Astrocyte (in vitro differentiated cells and primary cell): ENCODE results near the gene STK32B.

Source experiments
- EZH2 ChIP-seq: IDR thresholded peaks from 2 replicates; pipeline ENCODE4 v1.6.1; 2012; ENCODE audit warnings: mild to moderate bottlenecking, low read length, inconsistent platforms; ENCODE audit not compliant: insufficient read depth
- TF ChIP-seq, protein P1 (sequence below): IDR thresholded peaks from 2 replicates; pipeline ENCODE4 v1.5.1; 2011; ENCODE audit warnings: low read depth, mild to moderate bottlenecking, inconsistent platforms, low read length, moderate library complexity; ENCODE audit not compliant: insufficient read depth

DNA sequence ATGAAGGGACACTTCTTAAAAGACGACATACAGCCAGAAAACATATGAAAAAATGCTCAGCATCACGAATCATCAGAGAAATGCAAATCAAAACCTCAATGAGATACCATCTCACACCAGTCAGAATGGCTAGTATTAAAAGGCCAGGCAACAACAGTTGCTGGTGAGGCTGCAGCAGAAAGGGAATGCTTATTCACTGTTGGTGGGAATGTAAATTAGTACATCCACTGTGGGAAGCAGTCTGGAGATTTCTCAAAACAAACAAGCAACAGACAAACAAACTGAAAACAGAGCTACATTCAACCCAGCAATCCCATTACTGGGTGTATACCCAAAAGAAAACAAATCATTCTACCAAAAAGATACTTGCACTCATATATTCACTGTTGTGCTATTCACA, 459.2 kb downstream of the STK32B start:
- TF ChIP-seq, protein P1, sequence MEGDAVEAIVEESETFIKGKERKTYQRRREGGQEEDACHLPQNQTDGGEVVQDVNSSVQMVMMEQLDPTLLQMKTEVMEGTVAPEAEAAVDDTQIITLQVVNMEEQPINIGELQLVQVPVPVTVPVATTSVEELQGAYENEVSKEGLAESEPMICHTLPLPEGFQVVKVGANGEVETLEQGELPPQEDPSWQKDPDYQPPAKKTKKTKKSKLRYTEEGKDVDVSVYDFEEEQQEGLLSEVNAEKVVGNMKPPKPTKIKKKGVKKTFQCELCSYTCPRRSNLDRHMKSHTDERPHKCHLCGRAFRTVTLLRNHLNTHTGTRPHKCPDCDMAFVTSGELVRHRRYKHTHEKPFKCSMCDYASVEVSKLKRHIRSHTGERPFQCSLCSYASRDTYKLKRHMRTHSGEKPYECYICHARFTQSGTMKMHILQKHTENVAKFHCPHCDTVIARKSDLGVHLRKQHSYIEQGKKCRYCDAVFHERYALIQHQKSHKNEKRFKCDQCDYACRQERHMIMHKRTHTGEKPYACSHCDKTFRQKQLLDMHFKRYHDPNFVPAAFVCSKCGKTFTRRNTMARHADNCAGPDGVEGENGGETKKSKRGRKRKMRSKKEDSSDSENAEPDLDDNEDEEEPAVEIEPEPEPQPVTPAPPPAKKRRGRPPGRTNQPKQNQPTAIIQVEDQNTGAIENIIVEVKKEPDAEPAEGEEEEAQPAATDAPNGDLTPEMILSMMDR, result no peak
- no peak for TF ChIP-seq EZH2
